K562 (cell line): ENCODE measurements around the gene CAPN7. TPM values are rescaled to one million over a fixed set of nuclear protein-coding genes. Genes with fewer than 3 reads are reported as not detected.

ENCODE experiments used
- ATAC-seq: fragments of 200-7000 bp; cut with Tn5 transposase; 3 replicates; pipeline ENCODE4 v1.9.1; 2020; ENCODE audit warnings: moderate library complexity
- BruUV-seq: library from RNA; stranded (reverse); fragments of 400-500 nt; replicated peaks from 2 replicates; lab custom pipeline; 2021; lab: Mats Ljungman, UMichigan
- CTCF ChIA-PET: fragments of 300-600 bp; formaldehyde crosslinking; extraction: SDS; loops from one replicate; lab custom pipeline; 2021; ENCODE audit warnings: low intra/inter-chr PET ratio; lab: Yijun Ruan, JAX
- POLR2A ChIA-PET: fragments of 300-600, 350-650 bp; sonication (Branson Sonifier 250); formaldehyde crosslinking; extraction: SDS; loops from one replicate; lab custom pipeline; 2021; ENCODE audit warnings: antibody characterized with exemption, inconsistent platforms; lab: Yijun Ruan, JAX
- DNase-seq, 4 experiments: peaks; one replicate each; pipeline versions ENCODE4 v3.0.0 to v3.0.0-alpha.2; 2011 to 2018; ENCODE audit warnings: low spot score in 3 of 4, mixed read lengths in 3 of 4; ENCODE audit errors: extremely low read depth in 1 of 4
- FAIRE-seq: peaks from 2 replicates; lab custom pipeline; 2011; peaks lifted over from hg19 to GRCh38; lab: Jason Lieb, UNC
- H2AFZ ChIP-seq: 2 replicates; pipeline ENCODE4 v1.6.0; 2011; ENCODE audit warnings: low read depth, low read length, control low read depth, inconsistent platforms
- H3K27ac ChIP-seq: fragments of 200-600 bp; 3 replicates; pipeline ENCODE4 v1.8.0; 2011; ENCODE audit warnings: low read depth, mild to moderate bottlenecking, control low read depth, inconsistent platforms, low read length, moderate library complexity, mixed read lengths; ENCODE audit errors: extremely low read depth
- H3K27me3 ChIP-seq, 2 experiments: fragments of 300-600 bp in 1 of 2; 2 replicates in 1 of 2; 3 replicates in 1 of 2; pipeline versions ENCODE4 v1.6.0 to v1.8.0; 2011; ENCODE audit warnings: inconsistent platforms in 2 of 2, low read length in 2 of 2, mild to moderate bottlenecking in 1 of 2, mixed read lengths in 1 of 2, moderate library complexity in 1 of 2; ENCODE audit not compliant: control insufficient read depth in 2 of 2, insufficient read depth in 2 of 2
- H3K36me3 ChIP-seq: fragments of 300-600 bp; 3 replicates; pipeline ENCODE4 v1.8.0; 2011; ENCODE audit warnings: mild to moderate bottlenecking, low read length, inconsistent platforms; ENCODE audit not compliant: control insufficient read depth, insufficient read depth
- H3K4me1 ChIP-seq, 2 experiments: fragments of 200-600 bp in 1 of 2; replicated peaks in 1 of 2; 2 replicates in 1 of 2; 3 replicates in 1 of 2; pipeline versions ENCODE4 v1.5.1 to v1.8.0; 2011; ENCODE audit warnings: inconsistent platforms in 2 of 2, low read length in 2 of 2, mild to moderate bottlenecking in 1 of 2, mixed read lengths in 1 of 2, moderate library complexity in 1 of 2; ENCODE audit not compliant: control insufficient read depth in 2 of 2, insufficient read depth in 2 of 2
- H3K4me2 ChIP-seq: 2 replicates; pipeline ENCODE4 v1.6.1; 2011; ENCODE audit warnings: low read length, control low read depth, inconsistent platforms, mixed read lengths; ENCODE audit not compliant: insufficient read depth
- H3K4me3 ChIP-seq: fragments of 200-600 bp; sonication (generic), shearing (Covaris generic); 2 replicates; pipeline ENCODE4 v1.5.1; 2016; ENCODE audit warnings: control low read depth, inconsistent platforms
- H3K79me2 ChIP-seq: fragments of 200-600 bp; 3 replicates; pipeline ENCODE4 v1.8.0; 2011; ENCODE audit warnings: low read length, inconsistent platforms; ENCODE audit not compliant: control insufficient read depth, insufficient read depth
- H3K9ac ChIP-seq, 2 experiments: 2 replicates each; pipeline versions ENCODE4 v1.6.0 to v1.6.1; 2011; ENCODE audit warnings: low read depth in 2 of 2, low read length in 2 of 2, control low read depth in 1 of 2, inconsistent platforms in 1 of 2, mild to moderate bottlenecking in 1 of 2, mixed read lengths in 1 of 2; ENCODE audit not compliant: insufficient read depth in 1 of 2
- H3K9me1 ChIP-seq: one replicate; pipeline ENCODE4 v1.6.0; 2011; ENCODE audit warnings: inconsistent platforms, mild to moderate bottlenecking, low read length, moderate library complexity; ENCODE audit not compliant: control insufficient read depth, insufficient read depth
- H3K9me3 ChIP-seq: replicated peaks from 2 replicates; pipeline ENCODE4 v1.5.1; 2011; ENCODE audit warnings: low read depth, low read length, inconsistent platforms; ENCODE audit not compliant: control insufficient read depth, insufficient read depth
- H4K20me1 ChIP-seq: replicated peaks from 2 replicates; pipeline ENCODE4 v1.6.1; 2011; ENCODE audit warnings: low read length, inconsistent platforms, mixed read lengths; ENCODE audit not compliant: control insufficient read depth, insufficient read depth
- CAMTA2 ChIP-seq: fragments of 250-450 bp; sonication (Bioruptor Pico); conservative IDR thresholded peaks from 2 replicates; pipeline ENCODE4 v1.5.1; 2022
- CBX1 ChIP-seq: sonication (generic); IDR thresholded peaks from 2 replicates; pipeline ENCODE4 v1.6.1; 2016; ENCODE audit warnings: antibody characterized with exemption, low read depth, mild to moderate bottlenecking
- HMBOX1 ChIP-seq: sonication (generic); IDR thresholded peaks from 2 replicates; pipeline ENCODE4 v1.6.1; 2016
- RAD21 ChIP-seq, 2 experiments: fragments of 250-450 bp in 1 of 2; fragments of 450-650 bp in 1 of 2; sonication (Bioruptor Pico) in 1 of 2; formaldehyde crosslinking in 1 of 2; IDR thresholded peaks in 1 of 2; conservative IDR thresholded peaks in 1 of 2; 2 replicates each; pipeline versions ENCODE4 v1.4.0 to v1.8.0; 2020 to 2022; ENCODE audit warnings: mild to moderate bottlenecking in 2 of 2, moderate library complexity in 1 of 2
- REST ChIP-seq, 2 experiments: fragments of 450-650 bp; formaldehyde crosslinking in 1 of 2; IDR thresholded peaks; 2 replicates each; pipeline versions ENCODE4 v1.4.0 to v1.6.1; 2014 to 2020; ENCODE audit warnings: mild to moderate bottlenecking in 2 of 2, borderline replicate concordance in 1 of 2, low read depth in 1 of 2
- RUNX1 ChIP-seq: sonication (generic); IDR thresholded peaks from 2 replicates; pipeline ENCODE4 v1.6.1; 2016; ENCODE audit warnings: antibody characterized with exemption, low read depth
- TCF15 ChIP-seq: fragments of 250-450 bp; sonication (Bioruptor Pico); IDR thresholded peaks from 2 replicates; pipeline ENCODE4 v1.8.0; 2022; ENCODE audit warnings: moderate library complexity, mild to moderate bottlenecking, inconsistent platforms
- TFE3 ChIP-seq: fragments of 450-650 bp; formaldehyde crosslinking; IDR thresholded peaks from 2 replicates; pipeline ENCODE4 v1.4.0; 2020; ENCODE audit warnings: mild to moderate bottlenecking, mixed read lengths
- ZNF41 ChIP-seq: fragments of 250-450 bp; sonication (Bioruptor Pico); conservative IDR thresholded peaks from 2 replicates; pipeline ENCODE4 v1.4.0; 2020; ENCODE audit warnings: mild to moderate bottlenecking
- WGBS: fragments of 100-300 bp; shearing (Covaris generic); methylation state at CpG from one replicate; pipeline ENCODE4 v1.1.6; 2016; ENCODE audit warnings: low coverage, mixed read lengths; ENCODE audit not compliant: insufficient coverage; ENCODE audit errors: missing lambda C conversion rate; 5-methylcytosine and 5-hydroxymethylcytosine counted together
- in situ Hi-C: fragments of 300-500 bp; cut with MboI; formaldehyde crosslinking; loops from 4 replicates; pipeline ENCODE4 v1.15.0; 2018; ENCODE audit warnings: inconsistent platforms, mixed read lengths
- intact Hi-C: fragments of 100-400 bp; cut with micrococcal nuclease; formaldehyde crosslinking; loops from 2 replicates; pipeline ENCODE4 v1.14.2; 2022
- polyA plus RNA-seq, 8 experiments: library from polyadenylated mRNA; depleted of rRNA in 4 of 8; stranded (reverse) in 5 of 8; unstranded in 3 of 8; fragments of >200 nt; fragmentation: Nextera tagmentation in 2 of 8; fragmentation: Illumina TruSeq in 1 of 8; extraction: Ambion mirVana in 2 of 8; extraction: Trizol in 1 of 8; gene quantifications; 2 replicates each; pipeline versions ENCODE4 v1.2.1 to v1.2.3, GENCODE V29; 2011 to 2014; ENCODE audit warnings: inconsistent platforms in 1 of 8, missing spikeins in 1 of 8
- total RNA-seq, 7 experiments: library from RNA; depleted of rRNA in 6 of 7; stranded (reverse); fragments of >200 nt in 6 of 7; fragmentation: Illumina TruSeq in 2 of 7; extraction: Trizol in 2 of 7; gene quantifications; 2 replicates each; pipeline versions ENCODE4 v1.2.1 to v1.2.3, GENCODE V29; 2011 to 2021; ENCODE audit warnings: low replicate concordance in 1 of 7

CAPN7 gene
- total and polyA plus RNA-seq, 9 of the 15 experiments (the other 6 are each of a cell fraction or from before 2014, with no cell fraction given) = 6.5 to 42.7 (median 32.7) TPM

GRCh38 chr3:15218689-15219088 lies 12.6 kb downstream of the CAPN7 start (continued):
- TF ChIP-seq REST (IDR thresholded peaks at IDR 0.05; ENCODE audit: borderline replicate concordance) = no peak
- TF ChIP-seq REST (CRISPR knock-in tag; IDR thresholded peaks at IDR 0.05; ENCODE audit: low read depth) = no peak

GRCh38 chr3:15220056-15220455 lies 14.0 kb downstream of the CAPN7 start:
- Histone ChIP-seq H3K9me1 (no peaks in the 10 kb centered on the region), H3K27ac (no peak overlapping the region), H3K9ac (no peak overlapping the region), H3K36me3 (peaks cover 93% of the 10 kb centered on the region), H4K20me1 (no peaks in the 10 kb centered on the region; the same call in 1 of the 2 replicates), H3K9me3 (no peaks in the 10 kb centered on the region), H3K4me3 (no peak overlapping the region), H3K27me3 (no peaks in the 10 kb centered on the region), H3K4me2 (no peak overlapping the region), H2AFZ (no peak overlapping the region), H3K4me1 (no peaks in the 10 kb centered on the region), H3K79me2 (no peaks in the 10 kb centered on the region)
- POLR2A ChIA-PET = interaction anchor here (1.6 to 5.9 kb wide), 2 partner anchors 10 to 14 kb away, joined by 3 to 41 read pairs; partner anchors contain the start of gene CAPN7
- no TSS peak for BruUV-seq
- intact Hi-C loops (no loop called here), in situ Hi-C loops (loop anchor here (25.0 kb wide), 1 partner anchor 1317 kb away; no protein-coding TSS in a partner anchor)
- no peak for DNase-seq
- ATAC-seq = no peak
- 89% methylated on average over 8 of the region's 8 CpGs for WGBS
- no peak for FAIRE-seq
- CTCF ChIA-PET = no interaction called here
- TF ChIP-seq RAD21 (CRISPR knock-in tag; conservative IDR thresholded peaks at IDR 0.05 in 1 of 2, IDR thresholded peaks at IDR 0.05 in 1 of 2) (no peak), HMBOX1 (no peak), ZNF41 (CRISPR knock-in tag) (no peak), CBX1 (no peak), TFE3 (no peak), CAMTA2 (no peak), RUNX1 (no peak), TCF15 (CRISPR knock-in tag) (no peak)
